HL-60 (cell line): ENCODE measurements around the gene ISYNA1.

Source experiments
- CTCF ChIP-seq: IDR thresholded peaks from one replicate; pipeline ENCODE4 v1.5.1; 2011; ENCODE audit warnings: low read length, control low read depth, inconsistent platforms; ENCODE audit not compliant: insufficient read depth
- POLR2AphosphoS5 ChIP-seq: IDR thresholded peaks from 2 replicates; pipeline ENCODE4 v1.6.1; 2012; ENCODE audit warnings: low read depth
- REST ChIP-seq: IDR thresholded peaks from 2 replicates; pipeline ENCODE4 v1.6.1; 2012; ENCODE audit warnings: low read depth; ENCODE audit not compliant: insufficient replicate concordance
- SPI1 ChIP-seq: IDR thresholded peaks from 2 replicates; pipeline ENCODE4 v1.6.1; 2012; ENCODE audit warnings: low read depth, mild to moderate bottlenecking, borderline replicate concordance

DNA sequence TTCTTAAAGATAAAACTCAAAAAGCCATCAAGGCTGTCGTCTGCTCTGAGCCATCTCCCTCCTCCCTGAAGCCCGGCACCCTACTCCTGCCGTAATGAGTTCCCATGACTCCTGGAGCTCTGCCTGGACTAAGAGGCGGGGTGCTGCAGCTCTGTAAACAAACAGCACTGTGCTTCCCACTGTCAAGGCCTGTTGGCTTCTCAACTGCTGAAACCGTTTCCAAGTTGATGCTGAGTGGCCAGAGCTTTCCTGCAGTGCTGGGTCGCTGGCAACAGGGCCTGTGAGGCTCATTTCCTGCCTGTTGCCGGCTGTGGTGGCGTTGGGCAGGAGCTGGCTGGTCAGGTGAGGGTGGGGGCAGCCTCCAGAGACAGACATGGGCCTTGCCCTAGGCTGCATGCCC lies 26.7 kb upstream of the ISYNA1 start:
- TF ChIP-seq CTCF (no peak), POLR2AphosphoS5 (no peak), REST (no peak), SPI1 (no peak)
